HEK293 (cell line): ENCODE results near the gene RPN1.

ENCODE experiments used
- IKZF3 ChIP-seq: fragments of 450-650 bp; IDR thresholded peaks from 2 replicates; pipeline ENCODE4 v1.5.0; 2018; ENCODE audit warnings: missing biosample characterization, mild to moderate bottlenecking, missing genetic modification characterization, moderate library complexity
- KLF17 ChIP-seq: fragments of 450-650 bp; formaldehyde crosslinking; IDR thresholded peaks from 2 replicates; pipeline ENCODE4 v1.5.1; 2016; ENCODE audit warnings: missing biosample characterization, missing genetic modification characterization
- OVOL3 ChIP-seq: fragments of 450-650 bp; formaldehyde crosslinking; IDR thresholded peaks from 2 replicates; pipeline ENCODE4 v1.5.1; 2016; ENCODE audit warnings: missing biosample characterization, missing genetic modification characterization
- SP3 ChIP-seq: fragments of 450-650 bp; formaldehyde crosslinking; IDR thresholded peaks from 2 replicates; pipeline ENCODE4 v1.5.1; 2016; ENCODE audit warnings: missing biosample characterization, missing genetic modification characterization
- YY2 ChIP-seq: fragments of 450-650 bp; formaldehyde crosslinking; IDR thresholded peaks from 2 replicates; pipeline ENCODE4 v1.5.1; 2016; ENCODE audit warnings: missing biosample characterization, missing genetic modification characterization
- ZBTB20 ChIP-seq: fragments of 450-650 bp; formaldehyde crosslinking; IDR thresholded peaks from 2 replicates; pipeline ENCODE4 v1.5.1; 2016; ENCODE audit warnings: missing biosample characterization, missing genetic modification characterization
- ZBTB7A ChIP-seq: fragments of 450-650 bp; formaldehyde crosslinking; IDR thresholded peaks from 2 replicates; pipeline ENCODE4 v1.5.1; 2016; ENCODE audit warnings: low read depth, missing biosample characterization, missing genetic modification characterization
- ZIC2 ChIP-seq: fragments of 450-650 bp; formaldehyde crosslinking; IDR thresholded peaks from 2 replicates; pipeline ENCODE4 v1.5.1; 2016; ENCODE audit warnings: missing biosample characterization, missing genetic modification characterization
- ZNF157 ChIP-seq: fragments of 450-650 bp; formaldehyde crosslinking; IDR thresholded peaks from 2 replicates; pipeline ENCODE4 v1.5.1; 2016; ENCODE audit warnings: missing biosample characterization, missing genetic modification characterization
- ZNF23 ChIP-seq: fragments of 450-650 bp; formaldehyde crosslinking; IDR thresholded peaks from 2 replicates; pipeline ENCODE4 v1.5.1; 2016; ENCODE audit warnings: missing biosample characterization, missing genetic modification characterization, borderline replicate concordance
- ZNF26 ChIP-seq: fragments of 450-650 bp; formaldehyde crosslinking; IDR thresholded peaks from 2 replicates; pipeline ENCODE4 v1.5.1; 2016; ENCODE audit warnings: missing biosample characterization, missing genetic modification characterization
- ZNF426 ChIP-seq: fragments of 450-650 bp; formaldehyde crosslinking; IDR thresholded peaks from 2 replicates; pipeline ENCODE4 v1.5.1; 2017; ENCODE audit warnings: missing biosample characterization, missing genetic modification characterization, mild to moderate bottlenecking, inconsistent platforms, moderate library complexity
- ZNF529 ChIP-seq: fragments of 450-650 bp; formaldehyde crosslinking; IDR thresholded peaks from 2 replicates; pipeline ENCODE4 v1.5.1; 2017; ENCODE audit warnings: missing genetic modification characterization, missing biosample characterization; ENCODE audit not compliant: insufficient replicate concordance
- ZNF555 ChIP-seq: fragments of 450-650 bp; formaldehyde crosslinking; conservative IDR thresholded peaks from 2 replicates; pipeline ENCODE4 v1.5.1; 2017; ENCODE audit warnings: missing biosample characterization, mild to moderate bottlenecking, missing genetic modification characterization, inconsistent platforms
- ZNF560 ChIP-seq: fragments of 450-650 bp; formaldehyde crosslinking; IDR thresholded peaks from 2 replicates; pipeline ENCODE4 v1.5.1; 2017; ENCODE audit warnings: missing biosample characterization, missing genetic modification characterization, borderline replicate concordance
- ZNF596 ChIP-seq: fragments of 450-650 bp; IDR thresholded peaks from 2 replicates; pipeline ENCODE4 v1.5.0; 2018; ENCODE audit warnings: missing biosample characterization, mild to moderate bottlenecking, missing genetic modification characterization, moderate library complexity
- ZNF626 ChIP-seq: fragments of 450-650 bp; sonication (Bioruptor Pico); formaldehyde crosslinking; IDR thresholded peaks from 2 replicates; pipeline ENCODE4 v1.5.1; 2018; ENCODE audit warnings: missing biosample characterization, missing genetic modification characterization, inconsistent platforms
- ZNF660 ChIP-seq: fragments of 450-650 bp; IDR thresholded peaks from 2 replicates; pipeline ENCODE4 v1.5.1; 2018; ENCODE audit warnings: missing biosample characterization, mild to moderate bottlenecking, missing genetic modification characterization
- ZNF76 ChIP-seq: fragments of 450-650 bp; formaldehyde crosslinking; IDR thresholded peaks from 2 replicates; pipeline ENCODE4; 2016; ENCODE audit warnings: low read depth, missing biosample characterization, missing genetic modification characterization, borderline replicate concordance
- ZSCAN4 ChIP-seq: fragments of 450-650 bp; formaldehyde crosslinking; IDR thresholded peaks from 2 replicates; pipeline ENCODE4 v1.5.1; 2017; ENCODE audit warnings: missing biosample characterization, missing genetic modification characterization
- TF ChIP-seq, protein P1 (sequence below): fragments of 450-650 bp; IDR thresholded peaks from 2 replicates; pipeline ENCODE4 v1.5.1; 2018; ENCODE audit warnings: missing biosample characterization, missing genetic modification characterization
- TF ChIP-seq, protein P2 (sequence below): fragments of 450-650 bp; formaldehyde crosslinking; optimal IDR thresholded peaks from 2 replicates; pipeline ENCODE3; 2016; ENCODE audit warnings: missing biosample characterization, mild to moderate bottlenecking, missing genetic modification characterization
- TF ChIP-seq, protein P3 (sequence below): fragments of 450-650 bp; formaldehyde crosslinking; IDR thresholded peaks from 2 replicates; pipeline ENCODE4 v1.5.1; 2016; ENCODE audit warnings: missing biosample characterization, missing genetic modification characterization, borderline replicate concordance

The RPN1 gene

DNA sequence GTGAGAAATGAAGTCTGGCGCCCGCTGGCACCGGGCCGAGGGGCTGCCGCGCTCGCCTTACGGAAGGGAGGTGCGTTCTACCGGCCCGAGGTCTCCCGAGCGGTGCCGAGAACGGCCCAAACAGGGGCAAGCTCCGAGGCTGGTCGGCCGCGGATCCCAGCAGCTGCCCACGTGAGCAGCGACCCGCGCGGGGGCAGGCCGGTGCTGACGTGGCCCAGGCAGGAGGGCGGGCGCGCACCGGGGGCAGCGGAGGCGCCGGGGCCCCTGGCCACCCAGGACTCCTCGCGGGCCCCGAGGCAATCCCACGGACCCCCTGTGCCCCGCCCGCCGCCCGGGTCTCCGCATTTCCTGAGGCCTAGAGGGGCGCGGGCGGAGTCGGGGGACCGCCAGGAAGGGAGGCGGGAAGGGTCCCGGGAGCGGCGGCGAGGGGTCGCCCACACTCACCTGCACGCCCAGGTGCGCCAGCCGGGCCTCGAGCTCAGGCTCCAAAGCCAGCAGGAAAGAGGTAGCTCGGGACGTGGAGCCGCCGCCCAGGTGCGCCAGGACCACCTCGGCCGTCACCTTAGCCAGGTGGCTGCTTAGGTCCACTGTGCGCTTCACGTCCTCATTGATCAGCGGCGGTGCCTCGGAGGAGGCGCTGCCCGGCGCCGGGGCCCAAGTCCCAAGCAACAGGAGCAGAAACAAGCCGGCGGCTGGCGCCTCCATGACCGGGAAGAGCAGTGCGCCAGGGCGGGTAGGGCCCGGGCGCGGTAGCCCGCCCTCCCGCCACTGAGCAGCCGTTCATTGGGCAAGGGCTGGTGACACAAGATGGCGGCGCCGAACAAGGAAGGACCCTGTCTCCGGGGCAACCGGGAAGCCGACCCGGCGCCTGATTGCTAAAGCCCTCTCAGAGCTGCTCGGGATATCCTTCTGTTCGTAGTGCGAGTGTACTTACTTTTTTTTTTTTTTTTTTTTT lies at the start of gene RPN1 (continued):
- TF ChIP-seq KLF17: peak; percentile 20; the same call in 1 of the 2 replicates
- TF ChIP-seq ZNF555 (tag by site-specific recombination): no peak
- TF ChIP-seq, protein P1, sequence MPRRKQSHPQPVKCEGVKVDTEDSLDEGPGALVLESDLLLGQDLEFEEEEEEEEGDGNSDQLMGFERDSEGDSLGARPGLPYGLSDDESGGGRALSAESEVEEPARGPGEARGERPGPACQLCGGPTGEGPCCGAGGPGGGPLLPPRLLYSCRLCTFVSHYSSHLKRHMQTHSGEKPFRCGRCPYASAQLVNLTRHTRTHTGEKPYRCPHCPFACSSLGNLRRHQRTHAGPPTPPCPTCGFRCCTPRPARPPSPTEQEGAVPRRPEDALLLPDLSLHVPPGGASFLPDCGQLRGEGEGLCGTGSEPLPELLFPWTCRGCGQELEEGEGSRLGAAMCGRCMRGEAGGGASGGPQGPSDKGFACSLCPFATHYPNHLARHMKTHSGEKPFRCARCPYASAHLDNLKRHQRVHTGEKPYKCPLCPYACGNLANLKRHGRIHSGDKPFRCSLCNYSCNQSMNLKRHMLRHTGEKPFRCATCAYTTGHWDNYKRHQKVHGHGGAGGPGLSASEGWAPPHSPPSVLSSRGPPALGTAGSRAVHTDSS (tag by site-specific recombination): peak; percentile 17; the same call in 1 of the 2 replicates
- peak; percentile 90 for TF ChIP-seq ZBTB20 (tag by site-specific recombination)
- TF ChIP-seq ZNF76 (tag by site-specific recombination): peak; percentile 54; the same call in 1 of the 2 replicates
- TF ChIP-seq ZNF157 (tag by site-specific recombination): no peak
- no peak for TF ChIP-seq ZSCAN4 (tag by site-specific recombination)
- TF ChIP-seq IKZF3: no peak
- TF ChIP-seq ZBTB7A (tag by site-specific recombination): 0 out of 2 replicates have a peak, but pooled peaks have one; percentile 22
- peak; percentile 27 for TF ChIP-seq ZNF660 (tag by site-specific recombination)
- TF ChIP-seq ZNF529 (tag by site-specific recombination): no peak
- no peak for TF ChIP-seq ZNF560
- TF ChIP-seq ZNF26 (tag by site-specific recombination): no peak
- no peak for TF ChIP-seq ZNF426 (tag by site-specific recombination)
- TF ChIP-seq, protein P2, sequence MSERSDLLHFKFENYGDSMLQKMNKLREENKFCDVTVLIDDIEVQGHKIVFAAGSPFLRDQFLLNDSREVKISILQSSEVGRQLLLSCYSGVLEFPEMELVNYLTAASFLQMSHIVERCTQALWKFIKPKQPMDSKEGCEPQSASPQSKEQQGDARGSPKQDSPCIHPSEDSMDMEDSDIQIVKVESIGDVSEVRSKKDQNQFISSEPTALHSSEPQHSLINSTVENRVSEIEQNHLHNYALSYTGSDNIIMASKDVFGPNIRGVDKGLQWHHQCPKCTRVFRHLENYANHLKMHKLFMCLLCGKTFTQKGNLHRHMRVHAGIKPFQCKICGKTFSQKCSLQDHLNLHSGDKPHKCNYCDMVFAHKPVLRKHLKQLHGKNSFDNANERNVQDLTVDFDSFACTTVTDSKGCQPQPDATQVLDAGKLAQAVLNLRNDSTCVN (tag by site-specific recombination): peak; percentile 72
- TF ChIP-seq ZNF596 (tag by site-specific recombination): no peak
- no peak for TF ChIP-seq ZNF626 (tag by site-specific recombination)
- TF ChIP-seq ZNF23 (tag by site-specific recombination): no peak
- TF ChIP-seq ZIC2 (tag by site-specific recombination): no peak
- peak; percentile 45; the same call in 1 of the 2 replicates for TF ChIP-seq YY2 (tag by site-specific recombination)
- no peak for TF ChIP-seq OVOL3 (tag by site-specific recombination)
- 0 out of 2 replicates have a peak, but pooled peaks have one; percentile 54 for TF ChIP-seq SP3
- TF ChIP-seq, protein P3, sequence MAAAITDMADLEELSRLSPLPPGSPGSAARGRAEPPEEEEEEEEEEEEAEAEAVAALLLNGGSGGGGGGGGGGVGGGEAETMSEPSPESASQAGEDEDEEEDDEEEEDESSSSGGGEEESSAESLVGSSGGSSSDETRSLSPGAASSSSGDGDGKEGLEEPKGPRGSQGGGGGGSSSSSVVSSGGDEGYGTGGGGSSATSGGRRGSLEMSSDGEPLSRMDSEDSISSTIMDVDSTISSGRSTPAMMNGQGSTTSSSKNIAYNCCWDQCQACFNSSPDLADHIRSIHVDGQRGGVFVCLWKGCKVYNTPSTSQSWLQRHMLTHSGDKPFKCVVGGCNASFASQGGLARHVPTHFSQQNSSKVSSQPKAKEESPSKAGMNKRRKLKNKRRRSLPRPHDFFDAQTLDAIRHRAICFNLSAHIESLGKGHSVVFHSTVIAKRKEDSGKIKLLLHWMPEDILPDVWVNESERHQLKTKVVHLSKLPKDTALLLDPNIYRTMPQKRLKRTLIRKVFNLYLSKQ: no peak
